Measurements from ENCODE around the gene SBNO2. TPM values are rescaled to one million over a fixed set of nuclear protein-coding genes. Genes with fewer than 3 reads are reported as not detected.

Gene SBNO2
- total RNA-seq, 1 experiment from 2014 or later = 46.3 TPM

GRCh38 chr19:1136201-1136600, 37.9 kb downstream of the SBNO2 start:
- H3K4me3 Mint-ChIP-seq = no peak overlapping the region; a peak in 1 of 5 replicates

More at GRCh38 chr19:1136201-1136600, 37.9 kb downstream of the SBNO2 start:
- H3K79me1 ChIP-seq (ENCODE audit: insufficient read depth, low read depth, low read length, poor library complexity, severe bottlenecking) = no peaks in the 10 kb centered on the region
- no peak overlapping the region for H3K14ac ChIP-seq (ENCODE audit: insufficient read depth, low read length)
- H3K56ac ChIP-seq (ENCODE audit: insufficient read length, low read depth, low read length) = no peak overlapping the region
- H3K9me3 Mint-ChIP-seq = no peaks in the 10 kb centered on the region
- no peak overlapping the region for H3K9ac ChIP-seq (ENCODE audit: extremely low read depth, insufficient read length, low read length)
- peak overlapping the region in 2 of 3 experiments; percentile 87 to 93; a peak in 2 of 7 replicates for H3K27ac Mint-ChIP-seq
- H3K23ac ChIP-seq (ENCODE audit: insufficient read length, low read depth, low read length) = no peak overlapping the region
- H2BK20ac ChIP-seq (ENCODE audit: low read depth, low read length, poor library complexity, severe bottlenecking) = no peak overlapping the region
- H4K8ac ChIP-seq (replicated peaks; ENCODE audit: insufficient read length, low read depth, low read length) = no peak overlapping the region
- H3K36me3 Mint-ChIP-seq (ENCODE audit: insufficient read depth in 1 of 3, low read depth in 3 of 3) = peaks cover 4 to 19% (median 12%) of the 10 kb centered on the region in 3 experiments; a peak in 6 of 7 replicates
- H3K4ac ChIP-seq (ENCODE audit: low read depth, low read length) = no peak overlapping the region
- no peak overlapping the region for H2AK5ac ChIP-seq (ENCODE audit: insufficient read length, low read length)
- no peak for TF ChIP-seq CTCF (conservative IDR thresholded peaks at IDR 0.05)
- no peak overlapping the region for H4K91ac ChIP-seq (ENCODE audit: insufficient read length, low read depth, low read length)
- no peaks in the 10 kb centered on the region; the same call in 1 of the 2 replicates for H3K79me2 ChIP-seq (ENCODE audit: insufficient read depth, low read length)
- no peaks in the 10 kb centered on the region; the same call in 1 of the 2 replicates for H3K4me1 ChIP-seq (ENCODE audit: insufficient read depth, low read length)
- no peak overlapping the region for H2BK12ac ChIP-seq (ENCODE audit: insufficient read length, low read depth, low read length)
- no peak overlapping the region for H3K27ac ChIP-seq (ENCODE audit: insufficient read length, low read depth, low read length)
- H3K27me3 ChIP-seq (ENCODE audit: insufficient read depth, low read length) = no peaks in the 10 kb centered on the region
- H2BK5ac ChIP-seq (ENCODE audit: insufficient read length, low read length) = no peak overlapping the region
- H3K9me3 ChIP-seq (ENCODE audit: control insufficient read depth, low read depth, low read length) = no peaks in the 10 kb centered on the region
- H4K5ac ChIP-seq (ENCODE audit: insufficient read length, low read depth, low read length) = no peak overlapping the region
- WGBS (ENCODE audit: extremely low coverage, insufficient read length, low lambda C conversion rate) = no CpG with 5 or more reads among the region's 12 CpGs
- no peak overlapping the region for H2BK120ac ChIP-seq (ENCODE audit: low read depth, low read length, poor library complexity, severe bottlenecking)
- no peak overlapping the region for H3T11ph ChIP-seq (ENCODE audit: low read length)
- no peak for DNase-seq
- peaks cover 4 to 11% of the 10 kb centered on the region in 2 experiments for H3K4me1 Mint-ChIP-seq
- no peaks in the 10 kb centered on the region for H3K27me3 Mint-ChIP-seq (ENCODE audit: low read depth)
- no peaks in the 10 kb centered on the region for H4K20me1 ChIP-seq (ENCODE audit: control insufficient read depth, insufficient read depth, insufficient read length)
- H3K4me2 ChIP-seq (ENCODE audit: insufficient read depth, insufficient read length, low read length) = no peak overlapping the region
- no peaks in the 10 kb centered on the region for H3K23me2 ChIP-seq (ENCODE audit: insufficient read length, low read depth, low read length, poor library complexity, severe bottlenecking)
- no peak overlapping the region for H2AFZ ChIP-seq (ENCODE audit: low read length)
- no peak overlapping the region for H3K18ac ChIP-seq (ENCODE audit: insufficient read length, low read depth, low read length)
- no peak overlapping the region for H2BK15ac ChIP-seq (ENCODE audit: low read depth, low read length)
